Measurements from ENCODE around the gene SAP30L.

SAP30L gene

DNA sequence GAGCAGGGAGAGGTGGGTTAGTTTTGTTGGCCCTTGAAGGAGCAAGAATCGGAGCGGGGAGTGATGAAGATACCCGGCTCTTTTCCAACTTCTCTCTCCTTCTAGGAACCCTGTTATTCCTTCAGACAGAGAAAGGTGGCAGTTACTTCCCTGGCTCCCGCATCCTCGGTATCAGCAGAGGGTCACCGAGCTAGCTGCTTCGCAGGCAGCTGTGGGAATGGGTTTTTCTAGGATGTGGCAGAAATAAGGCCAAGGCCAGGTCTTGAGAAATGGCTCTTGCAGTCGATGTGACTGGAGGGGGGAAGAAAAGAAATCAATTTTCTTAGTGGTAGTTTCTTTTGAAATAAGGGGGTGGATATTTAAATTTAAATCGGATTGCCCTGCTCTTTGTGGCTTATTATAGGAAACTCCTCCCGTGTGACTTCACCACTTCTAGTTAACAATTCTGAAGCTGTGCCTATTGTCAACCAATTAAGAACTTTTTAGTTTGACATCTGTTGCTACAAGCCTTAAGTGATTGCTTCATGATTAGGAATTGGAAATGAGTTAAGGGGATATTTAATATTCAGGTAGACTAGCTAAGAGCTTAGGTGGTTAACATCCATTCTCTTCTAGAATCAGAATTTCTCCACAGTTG lies 1.4 kb downstream of the SAP30L start:
- Histone ChIP-seq H3K79me2 (ENCODE audit: control insufficient read depth, insufficient read depth, low read length) (peaks cover 6% of the 10 kb centered on the region), H4K8ac (ENCODE audit: low read depth, low read length) (no peak overlapping the region), H3K9ac (ENCODE audit: low read length) (peak overlapping the region; percentile 72), H3K18ac (ENCODE audit: low read length) (no peak overlapping the region), H3K4ac (ENCODE audit: low read depth, low read length) (no peak overlapping the region), H4K5ac (ENCODE audit: low read length) (no peak overlapping the region), H3K4me2 (ENCODE audit: low read length) (peak overlapping the region; percentile 73), H3K27me3 (ENCODE audit: insufficient read depth, low read length, poor library complexity) (no peaks in the 10 kb centered on the region), H2BK15ac (replicated peaks; ENCODE audit: low read depth) (no peak overlapping the region), H3K36me3 (ENCODE audit: control insufficient read depth, insufficient read depth, low read length) (peaks cover 2% of the 10 kb centered on the region), H2AK5ac (ENCODE audit: low read length) (no peak overlapping the region), H3K56ac (ENCODE audit: low read length) (peak overlapping the region; percentile 18), H3K4me3 (ENCODE audit: low read length) (peak overlapping the region; percentile 68), H3K79me1 (ENCODE audit: low read length) (peaks cover 8% of the 10 kb centered on the region), H3K27ac (ENCODE audit: low read depth, low read length) (no peak overlapping the region), H2BK5ac (ENCODE audit: low read length) (no peak overlapping the region), H3K23ac (ENCODE audit: low read length) (no peak overlapping the region), H2BK120ac (ENCODE audit: low read depth, low read length) (no peak overlapping the region), H3K4me1 (ENCODE audit: control insufficient read depth, low read depth, low read length) (peaks cover 3% of the 10 kb centered on the region)
- WGBS (ENCODE audit: extremely low coverage, insufficient coverage, low lambda C conversion rate): no CpG with 5 or more reads among the region's 10 CpGs
- no peak for DNase-seq

- no peak overlapping the region for H2AK5ac ChIP-seq (ENCODE audit: low read length)
- H3K36me3 ChIP-seq (ENCODE audit: control insufficient read depth, insufficient read depth, low read length): peaks cover 3% of the 10 kb centered on the region
- peaks cover under 1% of the 10 kb centered on the region for H3K4me1 ChIP-seq (ENCODE audit: control insufficient read depth, low read depth, low read length)
- no peaks in the 10 kb centered on the region for H3K27me3 ChIP-seq (ENCODE audit: insufficient read depth, low read length, poor library complexity)
- no CpG with 5 or more reads among the region's 2 CpGs for whole genome bisulfite sequencing (ENCODE audit: extremely low coverage, insufficient coverage, low lambda C conversion rate)
- H2BK5ac ChIP-seq (ENCODE audit: low read length): no peak overlapping the region
- H3K4ac ChIP-seq (ENCODE audit: low read depth, low read length): no peak overlapping the region
- no peak overlapping the region for H2BK15ac ChIP-seq (replicated peaks; ENCODE audit: low read depth)
- no peak overlapping the region for H3K18ac ChIP-seq (ENCODE audit: low read length)
- no peak overlapping the region for H3K4me3 ChIP-seq (ENCODE audit: low read length)
- no peak overlapping the region for H3K9ac ChIP-seq (ENCODE audit: low read length)
- no peak overlapping the region for H3K23ac ChIP-seq (ENCODE audit: low read length)
- no peak overlapping the region for H4K5ac ChIP-seq (ENCODE audit: low read length)
- H3K79me1 ChIP-seq (ENCODE audit: low read length): peaks cover 8% of the 10 kb centered on the region
- DNase-seq: no peak
- H3K56ac ChIP-seq (ENCODE audit: low read length): no peak overlapping the region
- no peak overlapping the region for H2BK120ac ChIP-seq (ENCODE audit: low read depth, low read length)
- H3K27ac ChIP-seq (ENCODE audit: low read depth, low read length): no peak overlapping the region
- peaks cover 6% of the 10 kb centered on the region for H3K79me2 ChIP-seq (ENCODE audit: control insufficient read depth, insufficient read depth, low read length)
- no peak overlapping the region for H4K8ac ChIP-seq (ENCODE audit: low read depth, low read length)
- H3K4me2 ChIP-seq (ENCODE audit: low read length): no peak overlapping the region
Observed at GRCh38 chr5:154449786-154450185, 4.0 kb downstream of the SAP30L start.

DNA sequence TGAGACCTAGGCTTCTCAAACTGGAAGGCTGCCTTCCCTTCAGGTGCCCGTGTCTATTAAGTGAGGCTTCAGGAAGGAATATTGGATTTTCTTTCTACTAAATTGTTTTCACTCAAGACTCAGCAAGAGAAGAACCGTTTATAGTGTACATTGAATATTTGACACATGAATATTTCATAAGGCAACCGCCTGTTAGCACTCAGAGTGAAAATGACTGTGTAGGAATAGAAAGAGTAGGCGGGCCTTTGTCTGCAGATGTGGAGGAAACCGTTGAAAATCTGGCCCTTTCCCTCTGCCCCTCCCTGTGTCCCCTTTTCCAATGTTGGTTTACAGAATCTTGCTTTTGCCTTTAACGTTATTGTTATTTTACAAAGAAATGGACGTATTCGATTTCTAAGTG lies 6.2 kb downstream of the SAP30L start:
- H4K8ac ChIP-seq (ENCODE audit: low read depth, low read length): no peak overlapping the region
- H3K4me1 ChIP-seq (ENCODE audit: control insufficient read depth, low read depth, low read length): no peaks in the 10 kb centered on the region
- H3K56ac ChIP-seq (ENCODE audit: low read length): no peak overlapping the region
- no peak overlapping the region for H2AK5ac ChIP-seq (ENCODE audit: low read length)
- no peaks in the 10 kb centered on the region for H3K27me3 ChIP-seq (ENCODE audit: insufficient read depth, low read length, poor library complexity)
- H3K9ac ChIP-seq (ENCODE audit: low read length): no peak overlapping the region
- no peak overlapping the region for H3K4me2 ChIP-seq (ENCODE audit: low read length)
- peaks cover 6% of the 10 kb centered on the region for H3K79me2 ChIP-seq (ENCODE audit: control insufficient read depth, insufficient read depth, low read length)
- H3K4ac ChIP-seq (ENCODE audit: low read depth, low read length): no peak overlapping the region
- no peak overlapping the region for H3K27ac ChIP-seq (ENCODE audit: low read depth, low read length)
- no peak overlapping the region for H3K4me3 ChIP-seq (ENCODE audit: low read length)
- H2BK120ac ChIP-seq (ENCODE audit: low read depth, low read length): no peak overlapping the region
- H2BK5ac ChIP-seq (ENCODE audit: low read length): no peak overlapping the region
- H4K5ac ChIP-seq (ENCODE audit: low read length): no peak overlapping the region
- H3K36me3 ChIP-seq (ENCODE audit: control insufficient read depth, insufficient read depth, low read length): peaks cover 3% of the 10 kb centered on the region
- no peak overlapping the region for H2BK15ac ChIP-seq (replicated peaks; ENCODE audit: low read depth)
- no peak for DNase-seq
- peaks cover 8% of the 10 kb centered on the region for H3K79me1 ChIP-seq (ENCODE audit: low read length)
- no peak overlapping the region for H3K18ac ChIP-seq (ENCODE audit: low read length)
- H3K23ac ChIP-seq (ENCODE audit: low read length): no peak overlapping the region
- WGBS (ENCODE audit: extremely low coverage, insufficient coverage, low lambda C conversion rate): no CpG with 5 or more reads among the region's 8 CpGs

GRCh38 chr5:154455585-154455984 lies 9.8 kb downstream of the SAP30L start:
- Histone ChIP-seq H3K4me2 (ENCODE audit: low read length) (no peak overlapping the region), H2BK120ac (ENCODE audit: low read depth, low read length) (no peak overlapping the region), H3K27ac (ENCODE audit: low read depth, low read length) (no peak overlapping the region), H3K9ac (ENCODE audit: low read length) (no peak overlapping the region), H2BK5ac (ENCODE audit: low read length) (no peak overlapping the region), H3K27me3 (ENCODE audit: insufficient read depth, low read length, poor library complexity) (no peaks in the 10 kb centered on the region), H2AK5ac (ENCODE audit: low read length) (no peak overlapping the region), H3K56ac (ENCODE audit: low read length) (no peak overlapping the region), H3K79me2 (ENCODE audit: control insufficient read depth, insufficient read depth, low read length) (no peaks in the 10 kb centered on the region), H3K4ac (ENCODE audit: low read depth, low read length) (no peak overlapping the region), H3K4me3 (ENCODE audit: low read length) (no peak overlapping the region), H3K23ac (ENCODE audit: low read length) (no peak overlapping the region), H3K79me1 (ENCODE audit: low read length) (no peaks in the 10 kb centered on the region), H4K8ac (ENCODE audit: low read depth, low read length) (no peak overlapping the region), H3K36me3 (ENCODE audit: control insufficient read depth, insufficient read depth, low read length) (peaks cover 3% of the 10 kb centered on the region), H2BK15ac (replicated peaks; ENCODE audit: low read depth) (no peak overlapping the region), H3K18ac (ENCODE audit: low read length) (no peak overlapping the region), H3K4me1 (ENCODE audit: control insufficient read depth, low read depth, low read length) (no peaks in the 10 kb centered on the region), H4K5ac (ENCODE audit: low read length) (no peak overlapping the region)
- no peak for DNase-seq
- WGBS (ENCODE audit: extremely low coverage, insufficient coverage, low lambda C conversion rate): no CpG with 5 or more reads among the region's 5 CpGs

- H3K23ac ChIP-seq (ENCODE audit: low read length): no peak overlapping the region
- H3K4me1 ChIP-seq (ENCODE audit: control insufficient read depth, low read depth, low read length): no peaks in the 10 kb centered on the region
- H2BK5ac ChIP-seq (ENCODE audit: low read length): no peak overlapping the region
- no peak overlapping the region for H3K18ac ChIP-seq (ENCODE audit: low read length)
- H2BK15ac ChIP-seq (replicated peaks; ENCODE audit: low read depth): no peak overlapping the region
- no peak overlapping the region for H3K9ac ChIP-seq (ENCODE audit: low read length)
- no peaks in the 10 kb centered on the region for H3K79me2 ChIP-seq (ENCODE audit: control insufficient read depth, insufficient read depth, low read length)
- H3K4me3 ChIP-seq (ENCODE audit: low read length): no peak overlapping the region
- H3K79me1 ChIP-seq (ENCODE audit: low read length): no peaks in the 10 kb centered on the region
- WGBS (ENCODE audit: extremely low coverage, insufficient coverage, low lambda C conversion rate): no CpG with 5 or more reads among the region's 3 CpGs
- no peak overlapping the region for H3K4me2 ChIP-seq (ENCODE audit: low read length)
- no peak overlapping the region for H3K27ac ChIP-seq (ENCODE audit: low read depth, low read length)
- H4K5ac ChIP-seq (ENCODE audit: low read length): no peak overlapping the region
- DNase-seq: no peak
- no peak overlapping the region for H3K4ac ChIP-seq (ENCODE audit: low read depth, low read length)
- H3K36me3 ChIP-seq (ENCODE audit: control insufficient read depth, insufficient read depth, low read length): peaks cover 3% of the 10 kb centered on the region
- no peak overlapping the region for H3K56ac ChIP-seq (ENCODE audit: low read length)
- H3K27me3 ChIP-seq (ENCODE audit: insufficient read depth, low read length, poor library complexity): no peaks in the 10 kb centered on the region
- no peak overlapping the region for H2AK5ac ChIP-seq (ENCODE audit: low read length)
- H4K8ac ChIP-seq (ENCODE audit: low read depth, low read length): no peak overlapping the region
- no peak overlapping the region for H2BK120ac ChIP-seq (ENCODE audit: low read depth, low read length)
Observed at GRCh38 chr5:154456540-154456939, 10.7 kb downstream of the SAP30L start.

DNA sequence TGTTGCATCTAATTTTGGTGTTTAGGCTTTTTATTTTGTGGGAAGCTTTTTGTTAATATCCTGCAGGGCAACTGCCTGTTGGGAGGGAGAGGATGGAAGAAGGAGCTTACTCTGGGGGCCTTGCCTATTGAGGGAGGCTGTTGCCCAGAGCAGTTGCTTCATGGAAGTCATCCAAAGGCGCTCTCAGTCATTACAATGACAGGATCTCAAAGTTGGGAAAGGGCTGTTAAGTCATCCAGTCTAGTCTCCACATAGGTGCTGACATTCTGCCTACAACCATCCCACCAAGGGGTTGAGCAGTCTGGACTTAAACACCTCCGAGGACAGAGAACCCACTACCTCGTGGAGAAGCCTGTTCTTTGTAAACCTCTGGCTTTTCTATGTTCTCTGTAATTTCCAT lies 13.2 kb downstream of the SAP30L start:
- peaks cover 1% of the 10 kb centered on the region for H3K36me3 ChIP-seq (ENCODE audit: control insufficient read depth, insufficient read depth, low read length)
- no peaks in the 10 kb centered on the region for H3K79me2 ChIP-seq (ENCODE audit: control insufficient read depth, insufficient read depth, low read length)
- H3K4me1 ChIP-seq (ENCODE audit: control insufficient read depth, low read depth, low read length): no peaks in the 10 kb centered on the region
- no peak overlapping the region for H2BK5ac ChIP-seq (ENCODE audit: low read length)
- no peak overlapping the region for H3K4me3 ChIP-seq (ENCODE audit: low read length)
- no peak overlapping the region for H2BK120ac ChIP-seq (ENCODE audit: low read depth, low read length)
- no peak overlapping the region for H3K56ac ChIP-seq (ENCODE audit: low read length)
- no peak overlapping the region for H4K8ac ChIP-seq (ENCODE audit: low read depth, low read length)
- no peak overlapping the region for H2BK15ac ChIP-seq (replicated peaks; ENCODE audit: low read depth)
- no peak overlapping the region for H2AK5ac ChIP-seq (ENCODE audit: low read length)
- DNase-seq: no peak
- WGBS (ENCODE audit: extremely low coverage, insufficient coverage, low lambda C conversion rate): no CpG with 5 or more reads among the region's 3 CpGs
- H3K27me3 ChIP-seq (ENCODE audit: insufficient read depth, low read length, poor library complexity): no peaks in the 10 kb centered on the region
- no peak overlapping the region for H3K27ac ChIP-seq (ENCODE audit: low read depth, low read length)
- no peak overlapping the region for H3K23ac ChIP-seq (ENCODE audit: low read length)
- no peak overlapping the region for H4K5ac ChIP-seq (ENCODE audit: low read length)
- no peak overlapping the region for H3K9ac ChIP-seq (ENCODE audit: low read length)
- H3K4me2 ChIP-seq (ENCODE audit: low read length): no peak overlapping the region
- no peak overlapping the region for H3K18ac ChIP-seq (ENCODE audit: low read length)
- no peak overlapping the region for H3K4ac ChIP-seq (ENCODE audit: low read depth, low read length)
- no peaks in the 10 kb centered on the region for H3K79me1 ChIP-seq (ENCODE audit: low read length)
